UCSD-AML1 (cell line): ENCODE measurements around the gene STING1.
A peak's percentile ranks its signal among the peaks of the same experiment; 100 is the strongest.
"Not testable (repeated sequence)": the region's sequence is repeated elsewhere in the genome, so short reads cannot be mapped to it uniquely, and the experiment has no call there.

Source experiments
- DNase-seq: peaks from one replicate; lab custom pipeline; 2025; ENCODE audit not compliant: unreplicated experiment; lab: John Stamatoyannopoulos, UW

Gene STING1

GRCh38 chr5:139503036-139503817 lies 20.7 kb upstream of the STING1 start:
- DNase-seq: not testable (repeated sequence)

DNA sequence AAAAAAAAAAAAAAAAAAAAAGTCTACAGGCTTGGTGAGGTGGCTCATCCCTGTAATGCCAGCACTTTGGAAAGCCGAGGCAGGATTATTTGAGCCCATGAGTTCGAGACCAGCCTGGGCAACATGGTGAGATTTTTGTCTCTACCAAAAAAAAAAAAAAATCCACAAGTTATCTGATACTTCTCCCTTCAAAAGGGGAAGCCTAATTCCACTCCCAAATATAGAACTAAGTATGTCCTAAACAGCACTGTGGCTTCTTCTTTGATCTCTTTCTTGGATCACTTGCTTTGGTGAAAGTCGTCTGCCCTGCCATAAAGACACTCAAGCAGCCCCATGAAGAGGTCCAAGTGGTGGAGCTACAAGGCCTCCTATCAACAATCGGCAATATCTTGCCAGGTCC lies 18.8 kb upstream of the STING1 start:
- no peak for DNase-seq

- peak; percentile 29 for DNase-seq
These were observed 13.3 kb upstream of the STING1 start for GRCh38 chr5:139495638-139496435.

GRCh38 chr5:139494832-139495231 lies 12.3 kb upstream of the STING1 start:
- DNase-seq: no peak

DNA sequence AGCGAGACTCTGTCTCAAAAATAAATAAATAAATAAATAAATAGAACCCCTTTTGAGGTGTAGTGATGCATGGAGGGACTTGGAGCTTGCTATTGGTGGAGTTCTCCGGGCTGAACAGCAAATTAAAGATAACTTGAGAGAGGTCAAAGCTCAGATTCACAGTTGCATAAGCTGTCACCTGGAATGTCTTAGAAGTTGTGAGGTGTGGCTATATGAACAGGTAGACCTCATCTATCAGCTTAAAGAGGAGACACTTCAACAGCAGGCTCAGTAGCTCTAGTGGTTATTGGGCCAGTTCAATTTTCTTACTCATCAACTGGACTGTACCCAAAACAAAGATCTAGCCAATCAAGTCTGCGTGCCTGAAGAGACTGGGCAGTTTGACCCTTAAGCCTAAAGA lies 11.7 kb upstream of the STING1 start:
- DNase-seq: no peak

- no peak for DNase-seq
These were observed 10.2 kb upstream of the STING1 start for GRCh38 chr5:139492700-139493192.

- peak; percentile 52 for DNase-seq
These were observed 5.7 kb upstream of the STING1 start for GRCh38 chr5:139488260-139488659.

DNA sequence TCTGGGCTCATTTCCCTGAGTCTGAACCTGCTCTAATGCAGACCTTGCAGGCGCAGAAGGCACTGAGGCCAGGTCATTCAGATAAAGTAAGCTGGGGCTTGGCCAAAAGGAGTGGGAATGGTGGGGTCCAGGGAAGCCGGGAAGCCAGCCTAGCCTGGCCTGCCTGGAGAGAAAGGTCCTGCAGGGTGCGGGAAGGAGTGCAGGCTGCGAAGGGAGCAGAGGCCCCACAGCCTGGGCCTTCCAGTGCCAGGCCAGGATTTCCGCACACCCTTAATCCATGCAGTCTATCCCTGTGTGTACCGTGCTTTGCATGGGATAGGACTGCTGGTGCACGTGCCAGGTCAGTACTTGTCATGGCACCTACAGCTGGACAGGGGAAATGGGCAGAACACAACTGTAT lies 3.6 kb upstream of the STING1 start:
- DNase-seq: no peak

DNA sequence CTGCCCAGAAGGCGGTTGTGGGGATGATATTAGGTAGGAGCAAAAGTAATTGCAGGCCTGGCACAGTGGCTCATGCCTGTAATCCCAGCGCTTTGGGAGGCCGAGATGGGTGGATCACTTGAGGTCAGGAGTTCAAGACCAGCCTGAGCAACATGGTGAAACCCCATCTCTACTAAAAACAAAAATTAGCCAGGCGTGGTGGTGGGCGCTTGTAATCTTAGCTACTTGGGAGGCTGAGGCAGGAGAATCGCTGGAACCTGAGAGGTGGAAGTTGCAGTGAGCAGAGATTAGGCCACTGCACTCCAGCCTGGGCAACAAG lies 291 bp upstream of the STING1 start:
- not testable (repeated sequence) for DNase-seq

DNA sequence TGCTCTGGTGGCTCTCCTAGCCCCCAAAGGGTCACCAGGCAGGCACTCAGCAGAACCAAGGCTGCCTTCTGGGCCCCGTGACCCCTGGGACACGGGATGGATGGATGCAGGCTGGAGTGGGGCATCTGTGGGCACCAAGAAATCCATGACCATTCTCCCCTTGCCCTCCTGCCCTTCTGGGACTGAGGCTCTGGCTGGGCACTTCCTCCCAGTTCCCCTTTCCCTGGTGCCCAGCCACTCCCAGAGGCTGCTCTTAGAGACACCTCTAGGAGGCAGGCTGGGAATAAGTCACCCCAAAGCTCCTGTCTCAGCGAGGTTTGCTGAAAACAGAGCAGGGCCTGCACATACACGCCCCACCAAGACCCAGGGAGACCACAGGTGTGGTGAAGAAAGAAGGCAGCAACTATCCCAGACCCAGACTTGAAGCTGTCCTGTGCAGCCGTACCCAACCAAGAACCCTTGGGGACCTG lies 943 bp downstream of the STING1 start:
- DNase-seq: peak; percentile 79

GRCh38 chr5:139481122-139481533 lies 1.4 kb downstream of the STING1 start:
- DNase-seq: no peak

DNA sequence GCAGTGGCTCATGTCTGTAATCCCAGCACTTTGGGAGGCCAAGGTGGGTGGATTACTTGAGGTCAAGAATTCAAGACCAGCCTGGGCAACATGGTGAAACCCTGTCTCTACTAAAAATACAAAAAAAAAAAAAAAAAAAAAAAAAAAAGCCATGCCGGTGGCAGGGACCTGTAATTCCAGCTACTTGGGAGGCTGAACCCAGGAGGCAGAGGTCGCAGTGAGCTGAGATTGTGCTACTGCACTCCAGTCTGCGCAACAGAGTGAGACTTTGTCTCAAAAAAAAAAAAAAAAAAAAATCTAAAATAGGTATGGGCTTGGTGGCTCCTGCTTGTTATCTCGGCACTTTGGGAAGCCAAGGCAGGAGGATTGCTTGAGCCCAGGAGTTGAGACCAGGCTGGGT lies 2.8 kb downstream of the STING1 start:
- DNase-seq: not testable (repeated sequence)

DNA sequence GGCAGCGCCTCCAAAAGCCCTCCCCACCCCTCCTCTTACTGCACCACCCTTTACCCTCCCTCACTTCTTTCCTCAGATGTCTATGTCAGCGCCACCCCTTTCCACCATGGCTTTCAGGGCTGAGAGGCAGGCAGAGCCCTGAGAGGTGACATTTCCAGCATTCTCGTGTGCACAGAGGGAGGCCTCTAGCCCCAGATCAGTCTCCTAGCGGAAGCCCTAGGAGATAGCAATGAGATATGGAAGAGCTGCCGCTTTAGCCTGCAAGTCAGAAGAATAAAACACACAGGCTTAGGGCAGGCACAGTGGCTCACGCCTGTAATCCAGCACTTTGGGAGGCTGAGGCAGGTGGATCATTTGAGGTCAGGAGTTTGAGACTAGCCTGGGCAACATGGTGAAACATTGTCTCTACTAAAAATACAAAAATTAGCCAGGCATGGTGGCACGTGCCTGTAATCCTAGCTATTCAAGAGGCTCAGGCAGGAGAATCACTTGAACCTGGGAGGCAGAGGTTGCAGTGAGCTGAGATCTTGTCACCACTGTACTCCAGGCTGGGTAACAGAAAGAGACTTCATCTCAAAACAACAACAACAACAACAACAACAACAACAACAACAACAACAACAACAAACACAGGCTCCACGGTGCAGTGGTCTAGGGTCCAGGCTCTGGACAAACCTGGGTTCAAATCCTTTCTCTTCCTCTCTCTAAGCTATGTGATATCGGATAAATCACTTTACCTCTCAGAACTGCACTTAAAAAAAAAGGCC lies 3.7 kb downstream of the STING1 start:
- DNase-seq: not testable (repeated sequence)

GRCh38 chr5:139475865-139476617 lies 6.5 kb downstream of the STING1 start:
- no peak for DNase-seq

- peak; percentile 73 for DNase-seq
These were observed 7.4 kb downstream of the STING1 start for GRCh38 chr5:139474890-139475791.

DNA sequence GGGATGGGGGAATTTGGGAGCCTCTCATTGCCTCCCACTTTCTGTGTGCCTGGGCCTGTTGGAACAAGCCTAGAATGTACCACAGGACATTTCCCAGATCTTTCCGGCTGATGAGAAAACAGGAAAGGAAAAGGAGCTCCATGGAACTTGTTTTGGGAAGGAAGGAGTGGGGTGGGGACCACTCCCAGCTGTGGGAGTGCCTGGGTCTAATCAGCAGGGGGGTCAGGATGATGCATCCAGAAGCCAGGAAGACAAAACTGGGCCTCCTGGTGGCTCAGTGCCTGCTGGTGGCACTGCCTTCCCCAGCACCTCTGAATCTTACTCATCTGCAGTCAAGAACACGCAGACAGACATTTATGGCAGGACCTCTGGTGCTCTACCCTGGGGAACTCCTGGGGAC lies 9.0 kb downstream of the STING1 start:
- DNase-seq: no peak

DNA sequence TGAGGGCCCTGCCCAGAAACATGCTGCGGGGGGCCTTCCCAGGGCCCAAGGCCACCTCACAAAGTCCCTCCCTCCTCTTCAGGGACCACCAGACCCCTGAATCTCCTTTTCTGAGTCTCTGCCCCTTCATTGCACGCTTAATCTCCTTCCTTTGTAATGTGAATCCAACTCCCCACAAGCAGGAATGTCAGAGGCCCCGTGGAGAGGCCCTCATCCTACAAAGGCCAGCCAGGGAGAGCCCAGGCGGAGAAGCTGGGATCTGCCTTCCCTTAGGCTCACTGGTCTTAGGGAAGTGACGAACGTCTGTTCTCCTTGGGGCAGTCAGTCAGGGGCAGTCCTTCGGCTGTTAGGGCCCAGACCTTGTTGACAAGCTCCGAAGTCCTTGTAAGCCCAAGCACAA lies 9.5 kb downstream of the STING1 start:
- DNase-seq: no peak

GRCh38 chr5:139472386-139473030 lies 10.1 kb downstream of the STING1 start:
- no peak for DNase-seq

GRCh38 chr5:139470821-139471300 lies 11.7 kb downstream of the STING1 start, which contains the start of gene SMIM33:
Gene SMIM33, plus strand, starts transcription at chr5:139471004. Its CDS starts 118 bp downstream, at chr5:139471122.
- DNase-seq: peak; percentile 58
